Measurements from ENCODE around the gene SEMA4A. TPM values are rescaled to one million over a fixed set of nuclear protein-coding genes. Genes with fewer than 3 reads are reported as not detected.

SEMA4A gene
- total RNA-seq, 2 experiments from 2014 or later, result 18.4 to 18.8 TPM

Other genes with a start within 250 kb of the SEMA4A start
- 10 to 100 TPM; 15.2 to 15.5 TPM for gene RIT1, start 242.2 kb upstream of the SEMA4A start, total RNA-seq
- gene KHDC4, start 219.2 kb upstream of the SEMA4A start, total RNA-seq, result 10 to 100 TPM; 66.4 to 67.2 TPM
- not detected for gene RXFP4, start 211.9 kb upstream of the SEMA4A start, total RNA-seq
- gene ARHGEF2, start 175.0 kb upstream of the SEMA4A start, total RNA-seq, result 100 to 1,000 TPM; 169 TPM
- gene SSR2, start 132.6 kb upstream of the SEMA4A start, total RNA-seq, result 100 to 1,000 TPM; 170 to 177 TPM
- gene UBQLN4, start 99.8 kb upstream of the SEMA4A start, total RNA-seq, result 10 to 100 TPM; 53.8 to 55.4 TPM
- gene LAMTOR2, start 98.8 kb upstream of the SEMA4A start, total RNA-seq, result 10 to 100 TPM; 63.5 to 65.9 TPM
- under 1 TPM in 1 of 2 experiments, not detected in 1; 0.46 TPM for gene RAB25, start 92.4 kb upstream of the SEMA4A start, total RNA-seq
- gene MEX3A, start 71.1 kb upstream of the SEMA4A start, total RNA-seq, result under 1 TPM; 0.65 to 0.67 TPM
- 10 to 100 TPM; 95.3 to 95.9 TPM for gene LMNA, start 38.9 kb upstream of the SEMA4A start, total RNA-seq
- 10 to 100 TPM; 26.7 to 31.0 TPM for gene SLC25A44, start 40.5 kb downstream of the SEMA4A start, total RNA-seq
- 10 to 100 TPM; 79.7 to 82.9 TPM for gene PMF1, start 59.4 kb downstream of the SEMA4A start, total RNA-seq
- 1 to 10 TPM; 1.8 to 2.2 TPM for gene BGLAP, start 88.6 kb downstream of the SEMA4A start, total RNA-seq
- 1 to 10 TPM; 2.3 to 2.5 TPM for gene PAQR6, start 94.5 kb downstream of the SEMA4A start, total RNA-seq
- 100 to 1,000 TPM; 109 to 112 TPM for gene SMG5, start 129.2 kb downstream of the SEMA4A start, total RNA-seq
- gene TMEM79, start 130.7 kb downstream of the SEMA4A start, total RNA-seq, result 10 to 100 TPM; 10.1 to 10.2 TPM
- gene GLMP, start 142.1 kb downstream of the SEMA4A start, total RNA-seq, result 10 to 100 TPM; 20.3 to 20.6 TPM
- not detected for gene VHLL, start 145.7 kb downstream of the SEMA4A start, total RNA-seq
- 100 to 1,000 TPM; 500 to 528 TPM for gene CCT3, start 184.7 kb downstream of the SEMA4A start, total RNA-seq
- gene TSACC, start 184.9 kb downstream of the SEMA4A start, total RNA-seq, result under 1 TPM in 1 of 2 experiments, not detected in 1; 0.36 TPM
- not detected for gene RHBG, start 215.6 kb downstream of the SEMA4A start, total RNA-seq